Measurements from ENCODE around the gene DCXR.

- TF ChIP-seq EZH2 (IDR thresholded peaks at IDR 0.05) (no peak), EZH2phosphoT487 (IDR thresholded peaks at IDR 0.05) (no peak)
- TF ChIP-seq, protein P1, sequence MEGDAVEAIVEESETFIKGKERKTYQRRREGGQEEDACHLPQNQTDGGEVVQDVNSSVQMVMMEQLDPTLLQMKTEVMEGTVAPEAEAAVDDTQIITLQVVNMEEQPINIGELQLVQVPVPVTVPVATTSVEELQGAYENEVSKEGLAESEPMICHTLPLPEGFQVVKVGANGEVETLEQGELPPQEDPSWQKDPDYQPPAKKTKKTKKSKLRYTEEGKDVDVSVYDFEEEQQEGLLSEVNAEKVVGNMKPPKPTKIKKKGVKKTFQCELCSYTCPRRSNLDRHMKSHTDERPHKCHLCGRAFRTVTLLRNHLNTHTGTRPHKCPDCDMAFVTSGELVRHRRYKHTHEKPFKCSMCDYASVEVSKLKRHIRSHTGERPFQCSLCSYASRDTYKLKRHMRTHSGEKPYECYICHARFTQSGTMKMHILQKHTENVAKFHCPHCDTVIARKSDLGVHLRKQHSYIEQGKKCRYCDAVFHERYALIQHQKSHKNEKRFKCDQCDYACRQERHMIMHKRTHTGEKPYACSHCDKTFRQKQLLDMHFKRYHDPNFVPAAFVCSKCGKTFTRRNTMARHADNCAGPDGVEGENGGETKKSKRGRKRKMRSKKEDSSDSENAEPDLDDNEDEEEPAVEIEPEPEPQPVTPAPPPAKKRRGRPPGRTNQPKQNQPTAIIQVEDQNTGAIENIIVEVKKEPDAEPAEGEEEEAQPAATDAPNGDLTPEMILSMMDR (IDR thresholded peaks at IDR 0.05) = peak; percentile 77
These were observed 6.8 kb downstream of the DCXR start for GRCh38 chr17:82030470-82031302.

All from neural progenitor cell (in vitro differentiated cells).